Measurements from ENCODE around the gene TNS3.

- no peak for TF ChIP-seq CTCF (IDR thresholded peaks at IDR 0.05; ENCODE audit: insufficient read depth, low read length)
- no peak for TF ChIP-seq SPI1 (IDR thresholded peaks at IDR 0.05; ENCODE audit: borderline replicate concordance, low read depth)
- no peak for TF ChIP-seq REST (IDR thresholded peaks at IDR 0.05; ENCODE audit: insufficient replicate concordance, low read depth)
- TF ChIP-seq POLR2AphosphoS5 (IDR thresholded peaks at IDR 0.05; ENCODE audit: low read depth), result no peak
Measured at GRCh38 chr7:47389923-47390630, 191.8 kb downstream of the TNS3 start.

Data from HL-60 (cell line).